Memory B cell (primary cell): ENCODE data around the gene TEX264.
"Not testable (repeated sequence)": the region's sequence is repeated elsewhere in the genome, so short reads cannot be mapped to it uniquely, and the experiment has no call there.

Experiments used
- ATAC-seq: fragments of 150-1000 bp; cut with Tn5 transposase; 2 replicates; pipeline ENCODE4 v1.10.0; 2021; ENCODE audit warnings: low read depth, mild to moderate bottlenecking, moderate library complexity
- DNase-seq, 2 donors: peaks; one replicate each; pipeline ENCODE4 v3.0.0; 2022; ENCODE audit warnings: low spot score in 2 of 2
- H3K27ac Mint-ChIP-seq: one replicate; pipeline ENCODE4 v1.8.0; 2022; ENCODE audit warnings: mild to moderate bottlenecking, moderate library complexity, mixed read lengths
- H3K27me3 Mint-ChIP-seq: one replicate; pipeline ENCODE4 v1.8.0; 2022; ENCODE audit warnings: mixed read lengths
- H3K36me3 Mint-ChIP-seq: one replicate; pipeline ENCODE4 v1.8.0; 2022; ENCODE audit warnings: mild to moderate bottlenecking, mixed read lengths
- H3K4me1 Mint-ChIP-seq: one replicate; pipeline ENCODE4 v1.8.0; 2022; ENCODE audit warnings: mixed read lengths
- H3K4me3 Mint-ChIP-seq: one replicate; pipeline ENCODE4 v1.8.0; 2022; ENCODE audit warnings: mild to moderate bottlenecking, moderate library complexity, mixed read lengths
- H3K9me3 Mint-ChIP-seq: one replicate; pipeline ENCODE4 v1.8.0; 2022; ENCODE audit warnings: mixed read lengths

Gene TEX264

DNA sequence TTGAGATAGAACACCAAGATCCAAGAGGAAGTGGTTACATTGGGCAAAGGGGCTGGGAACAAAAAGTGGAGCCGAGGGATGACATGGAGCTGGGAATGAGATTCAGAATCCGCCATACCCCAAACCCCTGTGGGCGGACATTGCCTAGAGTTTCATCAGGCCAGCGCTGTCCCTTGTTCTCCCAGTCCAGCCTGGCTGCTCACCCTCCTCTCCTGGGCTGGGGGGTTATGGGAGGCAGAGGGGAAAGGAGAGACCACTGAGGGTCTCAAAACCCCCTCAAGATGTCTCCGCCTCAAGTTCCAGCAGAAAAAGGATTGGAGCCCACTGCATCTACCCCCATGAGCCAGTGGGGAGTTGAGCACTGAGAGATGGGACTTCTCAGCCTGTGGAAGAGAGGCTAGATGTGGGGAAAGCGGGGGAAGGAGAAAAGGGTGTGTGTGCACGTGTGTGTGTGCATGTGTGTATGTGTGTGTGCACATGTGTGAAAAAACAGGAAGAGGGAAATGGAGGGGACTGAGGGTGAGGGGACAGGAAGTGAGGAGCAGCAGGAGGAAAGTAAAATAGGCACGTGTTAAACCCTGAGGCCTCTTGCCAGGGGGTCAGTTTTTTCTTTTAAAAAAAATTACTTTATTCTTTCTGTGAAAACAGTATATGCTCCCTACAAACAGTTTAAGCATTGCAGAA is 50.2 kb downstream of the TEX264 start:
- DNase-seq, result no peak
- no peaks in the 10 kb centered on the region for H3K36me3 Mint-ChIP-seq
- ATAC-seq, result no peak
- peaks cover 4% of the 10 kb centered on the region for H3K27me3 Mint-ChIP-seq
- peaks cover 11% of the 10 kb centered on the region for H3K4me1 Mint-ChIP-seq
- peak overlapping the region; percentile 40 for H3K27ac Mint-ChIP-seq
- no peak overlapping the region for H3K4me3 Mint-ChIP-seq
- no peaks in the 10 kb centered on the region for H3K9me3 Mint-ChIP-seq

DNA sequence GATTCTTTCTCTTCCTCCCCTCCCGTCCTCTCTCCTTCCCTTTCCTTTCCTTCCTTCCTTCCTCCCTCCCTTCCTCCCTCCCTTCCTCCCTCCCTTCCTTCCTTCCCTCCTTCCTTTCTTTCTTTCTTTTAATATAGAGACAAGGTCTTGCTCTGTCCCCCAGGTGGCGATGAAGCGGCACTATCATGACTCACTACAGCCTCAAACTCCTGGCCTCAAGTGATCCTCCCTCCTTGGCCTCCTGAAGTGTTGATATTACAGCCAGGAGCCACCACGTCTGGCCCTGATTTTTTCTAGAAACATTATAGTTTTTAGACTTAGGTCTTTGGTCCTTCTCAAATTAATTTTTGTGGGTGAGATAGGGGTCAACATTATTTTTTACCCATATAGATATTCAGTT is 51.3 kb downstream of the TEX264 start:
- H3K4me1 Mint-ChIP-seq, result peaks cover 8% of the 10 kb centered on the region
- ATAC-seq (no peak), DNase-seq (no peak)
- no peaks in the 10 kb centered on the region for H3K9me3 Mint-ChIP-seq
- H3K36me3 Mint-ChIP-seq, result no peaks in the 10 kb centered on the region
- H3K4me3 Mint-ChIP-seq, result no peak overlapping the region
- no peak overlapping the region for H3K27ac Mint-ChIP-seq
- no peaks in the 10 kb centered on the region for H3K27me3 Mint-ChIP-seq

DNA sequence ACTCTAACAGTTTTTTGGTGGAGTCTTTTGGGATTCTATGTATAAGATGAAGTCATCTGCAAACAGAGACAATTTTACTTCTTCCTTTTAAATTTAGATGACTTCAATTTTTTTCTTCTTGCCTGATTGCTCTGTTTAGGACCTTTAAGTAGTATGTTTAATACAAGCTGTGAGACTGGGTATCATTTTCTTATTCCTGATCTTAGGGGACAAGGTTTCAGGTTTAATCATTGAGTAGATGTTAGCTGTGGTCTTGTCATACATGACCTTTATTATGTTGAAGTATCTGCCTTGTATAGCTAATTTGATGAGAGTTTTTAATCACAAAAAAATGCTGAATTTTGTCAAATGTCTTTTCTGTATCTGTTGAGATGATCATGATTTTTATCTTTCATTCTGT is 56.4 kb downstream of the TEX264 start:
- H3K27me3 Mint-ChIP-seq, result no peaks in the 10 kb centered on the region
- H3K27ac Mint-ChIP-seq, result no peak overlapping the region
- no peak overlapping the region for H3K4me3 Mint-ChIP-seq
- H3K36me3 Mint-ChIP-seq, result no peaks in the 10 kb centered on the region
- no peaks in the 10 kb centered on the region for H3K9me3 Mint-ChIP-seq
- no peak for DNase-seq
- H3K4me1 Mint-ChIP-seq, result no peaks in the 10 kb centered on the region
- ATAC-seq, result no peak

DNA sequence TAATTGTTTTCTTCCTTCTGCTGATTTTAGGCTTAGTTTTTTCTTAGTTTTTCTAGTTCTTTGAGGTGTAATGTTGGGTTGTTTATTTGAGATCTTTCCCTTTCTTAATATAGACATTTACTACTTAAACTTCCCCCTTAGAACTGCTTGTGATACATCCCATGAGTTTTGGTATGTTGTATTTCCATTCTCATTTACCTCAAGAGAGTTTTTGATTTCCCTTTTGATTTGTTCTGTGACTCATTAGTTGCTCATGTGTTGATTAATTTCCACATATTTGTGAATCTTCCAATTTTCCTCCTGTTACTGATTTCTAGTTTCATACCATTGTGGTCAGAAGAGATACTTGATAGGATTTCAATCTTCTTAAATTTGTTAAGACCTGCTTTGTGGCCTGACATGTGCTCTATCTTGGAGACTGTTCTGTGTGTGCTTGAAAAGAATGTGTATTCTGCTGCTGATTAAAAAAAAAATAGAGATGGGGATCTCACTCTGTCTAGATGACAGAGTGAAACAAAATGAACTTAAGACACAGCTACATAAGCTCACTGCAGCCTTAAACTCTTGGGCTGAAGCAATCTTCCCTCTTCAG is 58.1 kb downstream of the TEX264 start:
- DNase-seq (no peak), ATAC-seq (no peak)
- peaks cover 4% of the 10 kb centered on the region for H3K27me3 Mint-ChIP-seq
- no peaks in the 10 kb centered on the region for H3K4me1 Mint-ChIP-seq
- H3K9me3 Mint-ChIP-seq, result peaks cover 2% of the 10 kb centered on the region
- H3K4me3 Mint-ChIP-seq, result no peak overlapping the region
- no peak overlapping the region for H3K27ac Mint-ChIP-seq
- no peaks in the 10 kb centered on the region for H3K36me3 Mint-ChIP-seq

DNA sequence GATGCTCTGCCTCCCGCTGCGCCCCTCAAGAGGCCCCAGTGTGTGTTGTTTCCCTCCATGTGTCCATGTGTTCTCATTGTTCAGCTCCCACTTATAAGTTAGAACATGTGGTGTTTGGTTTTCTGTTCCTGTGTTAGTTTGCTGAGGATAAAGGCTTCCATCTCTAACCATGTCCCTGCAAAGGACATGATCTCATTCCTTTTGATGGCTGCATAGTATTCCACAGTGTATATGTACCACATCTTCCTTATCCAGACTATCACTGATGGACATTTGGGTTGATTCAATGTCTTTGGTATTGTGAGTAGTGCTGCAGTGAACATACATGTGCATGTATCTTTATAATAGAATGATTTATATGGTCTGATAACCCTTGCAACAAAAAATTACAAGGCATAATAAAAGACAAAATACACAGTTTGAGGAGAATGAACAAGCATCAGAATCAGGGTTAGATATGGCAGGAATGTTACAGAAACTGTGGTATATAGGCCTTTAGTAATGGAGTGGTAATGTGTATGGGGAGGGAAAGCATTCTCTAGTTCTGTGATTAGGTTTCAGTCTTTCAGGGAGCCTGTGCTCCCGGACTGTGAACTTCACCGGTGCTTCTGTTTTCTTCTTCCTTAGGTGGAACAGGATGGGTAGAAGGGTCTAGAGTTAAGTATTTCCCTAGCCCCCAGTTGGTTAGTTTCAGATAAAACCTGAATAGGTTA is 63.0 kb downstream of the TEX264 start:
- no peak overlapping the region for H3K27ac Mint-ChIP-seq
- no peak for DNase-seq

DNA sequence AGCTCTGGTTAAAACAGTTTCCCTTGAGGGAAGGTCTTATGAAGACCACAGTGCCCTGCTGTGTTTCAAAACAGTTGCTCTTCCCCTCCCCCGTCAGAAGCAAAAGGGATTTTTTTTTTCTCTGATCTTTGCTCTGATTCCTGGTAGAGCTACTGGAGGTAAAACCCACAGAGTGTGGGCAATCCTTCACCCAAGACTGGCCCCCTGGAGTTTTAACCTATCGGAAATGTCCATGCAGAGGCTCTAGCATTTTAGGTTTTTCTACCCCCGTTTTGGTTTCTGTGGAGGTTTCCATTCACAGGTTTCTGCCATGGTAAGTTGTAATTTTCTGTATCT is 63.5 kb downstream of the TEX264 start:
- no peak overlapping the region for H3K4me3 Mint-ChIP-seq
- ATAC-seq (no peak), DNase-seq (no peak)
- H3K9me3 Mint-ChIP-seq, result peaks cover 3% of the 10 kb centered on the region
- H3K4me1 Mint-ChIP-seq, result no peaks in the 10 kb centered on the region
- H3K27ac Mint-ChIP-seq, result no peak overlapping the region
- peaks cover 3% of the 10 kb centered on the region for H3K36me3 Mint-ChIP-seq
- H3K27me3 Mint-ChIP-seq, result peaks cover 26% of the 10 kb centered on the region

More for the DNA sequence above, 63.0 kb downstream of the TEX264 start:
- peaks cover 26% of the 10 kb centered on the region for H3K27me3 Mint-ChIP-seq
- H3K36me3 Mint-ChIP-seq, result peaks cover 3% of the 10 kb centered on the region
- H3K4me3 Mint-ChIP-seq, result no peak overlapping the region
- no peak for ATAC-seq
- H3K9me3 Mint-ChIP-seq, result peaks cover 3% of the 10 kb centered on the region
- no peaks in the 10 kb centered on the region for H3K4me1 Mint-ChIP-seq

DNA sequence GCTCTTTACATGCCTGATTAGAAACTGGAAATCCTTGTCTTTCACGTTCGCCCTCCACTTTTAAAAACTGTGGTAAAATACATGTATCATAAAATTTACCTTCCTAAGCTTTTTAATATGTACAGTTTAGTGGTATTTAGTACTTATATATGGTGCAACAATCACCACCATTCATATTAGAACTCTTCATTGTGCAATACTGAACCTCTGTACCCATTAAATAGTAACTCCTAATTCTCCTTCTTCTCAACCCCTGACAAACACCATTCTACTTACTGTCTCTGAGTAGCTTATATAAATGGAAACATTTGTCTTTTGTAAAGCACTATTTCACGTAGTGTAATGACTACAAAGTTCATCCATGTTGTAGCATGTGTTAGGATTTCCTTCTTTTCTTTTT is 64.0 kb downstream of the TEX264 start:
- DNase-seq (no peak), ATAC-seq (no peak)
- Mint-ChIP-seq H3K9me3 (peaks cover 3% of the 10 kb centered on the region), H3K27me3 (peaks cover 26% of the 10 kb centered on the region), H3K4me3 (no peak overlapping the region), H3K4me1 (no peaks in the 10 kb centered on the region), H3K36me3 (peaks cover 3% of the 10 kb centered on the region), H3K27ac (no peak overlapping the region)

DNA sequence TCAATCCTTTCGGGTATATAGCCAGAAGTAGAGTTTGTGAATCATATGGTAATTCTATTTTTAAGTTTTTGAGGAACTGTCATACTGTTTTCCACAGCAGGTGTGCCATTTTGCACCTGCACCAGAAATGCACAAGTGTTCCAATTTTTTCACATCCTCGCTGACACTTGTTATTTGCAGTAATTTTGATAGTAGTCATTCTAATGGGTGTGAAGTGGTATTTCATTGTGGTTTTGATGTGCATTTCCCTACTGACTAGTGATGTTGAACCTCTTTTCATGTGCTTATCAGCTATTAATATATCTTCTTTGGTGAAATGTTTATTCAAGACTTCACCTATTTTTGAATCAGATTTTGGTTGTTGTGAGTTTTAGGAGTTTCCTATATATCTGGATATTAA is 64.9 kb downstream of the TEX264 start:
- Mint-ChIP-seq H3K36me3 (peaks cover 3% of the 10 kb centered on the region), H3K4me1 (no peaks in the 10 kb centered on the region), H3K4me3 (no peak overlapping the region), H3K27ac (no peak overlapping the region), H3K27me3 (peaks cover 28% of the 10 kb centered on the region), H3K9me3 (peaks cover 3% of the 10 kb centered on the region)
- no peak for DNase-seq
- no peak for ATAC-seq

DNA sequence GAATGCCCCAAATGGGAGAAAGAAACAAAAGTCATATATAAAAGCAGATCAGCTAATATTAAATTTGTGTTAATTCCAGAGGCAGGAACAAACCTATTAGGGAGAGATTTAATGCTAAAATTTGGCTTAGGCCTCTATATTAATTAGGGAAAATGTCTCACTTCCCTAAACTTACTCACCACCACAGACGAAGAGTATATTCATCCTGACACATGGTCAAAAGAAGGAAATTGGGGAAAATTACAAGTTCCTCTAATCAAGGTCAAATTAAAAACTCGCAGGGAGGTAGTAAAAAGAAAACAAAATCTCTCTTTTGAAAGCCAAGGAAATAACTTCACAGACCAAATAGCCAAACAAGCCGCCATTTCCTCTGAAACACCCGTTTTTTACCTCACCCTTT is 68.1 kb downstream of the TEX264 start:
- DNase-seq, result no peak
- peaks cover 3% of the 10 kb centered on the region for H3K36me3 Mint-ChIP-seq
- H3K9me3 Mint-ChIP-seq, result peaks cover under 1% of the 10 kb centered on the region
- no peak for ATAC-seq
- H3K4me1 Mint-ChIP-seq, result peaks cover 3% of the 10 kb centered on the region
- H3K27ac Mint-ChIP-seq, result no peak overlapping the region
- H3K27me3 Mint-ChIP-seq, result peaks cover 24% of the 10 kb centered on the region
- no peak overlapping the region for H3K4me3 Mint-ChIP-seq

DNA sequence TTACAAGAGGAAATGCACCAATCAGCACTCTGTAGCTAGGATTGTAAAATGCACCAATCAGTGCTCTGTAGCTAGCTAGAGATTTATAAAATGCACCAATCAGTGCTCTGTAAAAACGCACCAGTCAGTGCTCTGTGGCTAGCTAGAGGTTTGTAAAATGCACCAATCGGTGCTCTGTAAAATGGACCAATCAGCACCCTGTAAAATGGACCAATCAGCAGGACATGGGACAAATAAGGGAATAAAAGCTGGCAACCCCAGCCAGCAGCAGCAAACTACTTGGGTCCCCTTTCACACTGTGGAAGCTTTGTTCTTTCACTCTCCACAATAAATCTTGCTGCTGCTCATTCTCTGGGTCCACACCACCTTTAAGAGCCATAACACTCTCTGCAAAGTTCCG is 71.3 kb downstream of the TEX264 start:
- H3K27me3 Mint-ChIP-seq, result peaks cover 12% of the 10 kb centered on the region
- H3K4me3 Mint-ChIP-seq, H3K9me3 Mint-ChIP-seq, H3K27ac Mint-ChIP-seq, H3K4me1 Mint-ChIP-seq, DNase-seq, ATAC-seq, H3K36me3 Mint-ChIP-seq: not testable (repeated sequence)

DNA sequence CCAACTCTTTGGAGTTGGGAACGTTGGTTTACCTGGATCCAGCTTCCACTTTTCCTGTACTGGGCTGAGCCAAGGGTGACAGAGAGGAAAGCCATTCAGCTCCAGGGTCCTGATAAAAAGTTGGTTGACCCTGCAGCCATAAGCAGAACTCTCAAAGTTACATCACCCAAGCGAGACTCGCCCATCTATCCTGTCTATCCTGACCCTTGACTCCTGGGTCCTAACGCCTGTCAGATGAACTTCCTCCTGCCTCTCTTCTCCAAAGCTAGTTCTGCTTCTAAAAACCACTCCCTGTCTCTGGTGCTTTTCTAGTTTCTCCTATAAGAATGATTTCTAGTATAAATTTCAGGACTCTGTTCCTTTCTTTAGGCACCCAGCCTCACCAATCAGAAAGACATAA is 71.9 kb downstream of the TEX264 start:
- not testable (repeated sequence) for H3K27ac Mint-ChIP-seq, H3K36me3 Mint-ChIP-seq, DNase-seq, H3K9me3 Mint-ChIP-seq, H3K4me1 Mint-ChIP-seq, H3K4me3 Mint-ChIP-seq, ATAC-seq, H3K27me3 Mint-ChIP-seq

DNA sequence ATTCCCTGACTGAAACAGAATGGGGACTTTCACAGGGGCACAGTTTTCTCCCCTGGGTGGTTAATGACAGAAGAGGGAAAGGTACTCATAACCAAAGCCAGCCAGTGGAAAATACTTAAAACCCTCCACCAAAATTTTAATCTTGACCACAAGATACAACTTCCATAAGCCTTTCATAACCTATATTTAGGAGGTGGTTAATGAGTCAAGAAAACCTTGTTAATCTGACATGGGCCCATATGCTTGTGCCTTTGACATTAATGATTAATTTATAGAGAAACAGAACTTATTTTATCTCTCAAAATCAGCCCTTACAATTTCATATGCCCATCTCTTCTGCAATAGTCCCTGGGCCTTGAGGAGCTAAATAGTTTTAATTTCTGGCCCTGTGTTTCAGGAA is 76.8 kb downstream of the TEX264 start:
- no peak for ATAC-seq

DNA sequence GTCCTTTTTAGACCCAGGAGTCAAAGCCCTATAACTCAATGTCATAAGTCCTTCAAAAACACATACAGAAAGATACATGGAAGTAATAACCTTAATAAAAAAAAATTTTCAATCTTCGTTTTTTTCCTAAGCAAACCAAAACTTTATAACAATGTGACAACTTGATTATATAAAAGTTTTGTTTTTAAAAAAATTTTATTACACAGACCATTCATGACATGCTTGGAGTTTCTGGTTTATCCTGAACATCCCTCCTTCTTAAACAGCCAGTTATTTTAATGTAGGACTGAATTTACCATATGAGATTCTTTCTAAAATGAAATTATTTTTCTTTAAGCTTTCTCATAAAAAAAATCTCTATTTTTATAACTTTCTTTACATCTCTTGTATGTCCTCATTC is 77.3 kb downstream of the TEX264 start:
- Mint-ChIP-seq H3K36me3 (no peaks in the 10 kb centered on the region), H3K27me3 (no peaks in the 10 kb centered on the region), H3K4me3 (no peak overlapping the region), H3K4me1 (peaks cover 5% of the 10 kb centered on the region), H3K9me3 (no peaks in the 10 kb centered on the region), H3K27ac (no peak overlapping the region)
- ATAC-seq (no peak), DNase-seq (no peak)

More for the DNA sequence above, 76.8 kb downstream of the TEX264 start:
- Mint-ChIP-seq H3K4me3 (no peak overlapping the region), H3K9me3 (no peaks in the 10 kb centered on the region), H3K4me1 (peaks cover 8% of the 10 kb centered on the region), H3K27ac (no peak overlapping the region), H3K27me3 (no peaks in the 10 kb centered on the region), H3K36me3 (no peaks in the 10 kb centered on the region)
- no peak for DNase-seq

DNA sequence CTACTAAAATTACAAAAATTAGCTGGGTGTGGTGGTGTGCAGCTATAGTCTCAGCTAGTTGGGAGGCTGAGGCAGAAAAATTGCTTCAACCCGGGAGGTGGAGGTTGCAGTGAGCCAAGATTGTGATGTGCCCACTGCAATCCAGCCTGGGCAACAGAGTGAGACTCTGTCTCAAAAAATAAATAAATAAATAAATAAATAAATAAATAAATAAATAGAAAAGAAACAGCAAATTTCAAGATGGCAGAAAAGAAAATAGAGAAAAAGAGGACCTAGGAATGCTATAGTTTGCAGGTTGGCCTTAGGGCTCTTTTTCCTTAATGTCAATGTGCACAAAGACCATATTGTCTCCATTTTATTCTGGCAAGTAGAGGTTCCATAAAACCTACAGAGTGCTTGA is 79.8 kb downstream of the TEX264 start:
- H3K36me3 Mint-ChIP-seq, result no peaks in the 10 kb centered on the region
- H3K27ac Mint-ChIP-seq, result no peak overlapping the region
- peaks cover 2% of the 10 kb centered on the region for H3K9me3 Mint-ChIP-seq

DNA sequence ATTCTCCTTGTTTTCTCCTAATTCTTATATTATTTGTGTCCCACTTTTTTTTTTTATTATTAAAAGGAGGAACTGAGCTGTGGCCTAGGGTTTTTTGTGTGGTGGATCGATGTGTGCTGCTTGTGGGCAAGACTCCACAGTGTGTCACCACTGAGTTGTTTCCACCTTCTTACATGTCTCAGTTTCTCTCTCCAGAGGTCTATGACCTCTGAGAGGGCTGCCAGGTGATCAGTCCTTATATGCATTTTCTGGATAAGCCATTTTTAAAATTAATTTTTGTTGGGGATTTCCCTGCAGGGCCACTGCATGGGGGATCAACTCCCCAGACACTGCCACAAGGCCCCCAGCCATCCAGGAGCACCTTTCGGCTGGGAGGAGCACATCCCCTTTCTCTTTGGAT is 80.2 kb downstream of the TEX264 start:
- ATAC-seq (no peak), DNase-seq (no peak)
- H3K4me3 Mint-ChIP-seq, result no peak overlapping the region
- peaks cover 1% of the 10 kb centered on the region for H3K27me3 Mint-ChIP-seq
- peaks cover 5% of the 10 kb centered on the region for H3K9me3 Mint-ChIP-seq
- no peaks in the 10 kb centered on the region for H3K36me3 Mint-ChIP-seq
- no peak overlapping the region for H3K27ac Mint-ChIP-seq
- peaks cover 10% of the 10 kb centered on the region for H3K4me1 Mint-ChIP-seq

More for the DNA sequence above, 79.8 kb downstream of the TEX264 start:
- no peak overlapping the region for H3K4me3 Mint-ChIP-seq
- peaks cover 10% of the 10 kb centered on the region for H3K4me1 Mint-ChIP-seq
- DNase-seq (no peak), ATAC-seq (no peak)
- H3K27me3 Mint-ChIP-seq, result no peaks in the 10 kb centered on the region
